Mesothelial cell of epicardium (in vitro differentiated cells): ENCODE measurements around the gene GET3. TPM values are rescaled to one million over a fixed set of nuclear protein-coding genes. Genes with fewer than 3 reads are reported as not detected.

Experiments
- DNase-seq, 2 experiments: peaks; one replicate each; pipeline ENCODE4 v3.0.0; 2021; ENCODE audit warnings: low spot score in 2 of 2; ENCODE audit not compliant: unreplicated experiment in 2 of 2
- H3K27ac Mint-ChIP-seq: 2 replicates; pipeline ENCODE4 v1.8.0; 2021; ENCODE audit warnings: mixed read lengths
- H3K27me3 Mint-ChIP-seq: 2 replicates; pipeline ENCODE4 v1.8.0; 2021; ENCODE audit warnings: low read depth, mixed read lengths
- H3K36me3 Mint-ChIP-seq: 2 replicates; pipeline ENCODE4 v1.8.0; 2021; ENCODE audit warnings: mixed read lengths
- H3K4me1 Mint-ChIP-seq: 2 replicates; pipeline ENCODE4 v1.8.0; 2021; ENCODE audit warnings: mixed read lengths
- H3K4me3 Mint-ChIP-seq: 2 replicates; pipeline ENCODE4 v1.8.0; 2021; ENCODE audit warnings: mild to moderate bottlenecking, moderate library complexity, mixed read lengths
- H3K9me3 Mint-ChIP-seq: 2 replicates; pipeline ENCODE4 v1.8.0; 2021; ENCODE audit warnings: mixed read lengths
- CTCF ChIP-seq: fragments of 200-600 bp; sonication (generic); IDR thresholded peaks from one replicate; pipeline ENCODE4 v1.5.0; 2021; ENCODE audit warnings: antibody characterized with exemption; ENCODE audit not compliant: unreplicated experiment
- total RNA-seq: library from RNA; stranded (reverse); gene quantifications from 3 replicates; pipeline ENCODE4 v1.2.1, GENCODE V29; 2021

GET3 gene
- total RNA-seq, 1 donor from 2014 or later = 46.9 TPM

GRCh38 chr19:12787458-12787857 is 50.2 kb downstream of the GET3 start:
- Mint-ChIP-seq H3K36me3 (no peaks in the 10 kb centered on the region), H3K27me3 (no peaks in the 10 kb centered on the region), H3K27ac (peak overlapping the region; percentile 99), H3K4me3 (no peak overlapping the region), H3K4me1 (peaks cover 32% of the 10 kb centered on the region), H3K9me3 (no peaks in the 10 kb centered on the region)
- no peak for TF ChIP-seq CTCF
- no peak for DNase-seq

GRCh38 chr19:12788042-12788681 is 50.9 kb downstream of the GET3 start:
- peak overlapping the region; percentile 26 for H3K4me3 Mint-ChIP-seq
- H3K27ac Mint-ChIP-seq = peak overlapping the region; percentile 99

GRCh38 chr19:12788682-12789097 is 51.4 kb downstream of the GET3 start:
- H3K4me1 Mint-ChIP-seq = peaks cover 29% of the 10 kb centered on the region
- no peaks in the 10 kb centered on the region for H3K9me3 Mint-ChIP-seq
- peak in 1 of 2 experiments; percentile 67 for DNase-seq
- peak overlapping the region; percentile 99 for H3K27ac Mint-ChIP-seq
- TF ChIP-seq CTCF = no peak
- H3K27me3 Mint-ChIP-seq = no peaks in the 10 kb centered on the region
- no peaks in the 10 kb centered on the region for H3K36me3 Mint-ChIP-seq
- H3K4me3 Mint-ChIP-seq = peak overlapping the region; percentile 70

More at GRCh38 chr19:12788042-12788681, 50.9 kb downstream of the GET3 start:
- Mint-ChIP-seq H3K9me3 (no peaks in the 10 kb centered on the region), H3K4me1 (peaks cover 32% of the 10 kb centered on the region), H3K36me3 (no peaks in the 10 kb centered on the region), H3K27me3 (no peaks in the 10 kb centered on the region)
- TF ChIP-seq CTCF = no peak
- DNase-seq = no peak

- Mint-ChIP-seq H3K4me1 (peaks cover 32% of the 10 kb centered on the region), H3K36me3 (no peaks in the 10 kb centered on the region), H3K27me3 (no peaks in the 10 kb centered on the region), H3K9me3 (no peaks in the 10 kb centered on the region), H3K4me3 (peak overlapping the region; percentile 93), H3K27ac (peak overlapping the region; percentile 99)
- no peak for TF ChIP-seq CTCF
- no peak for DNase-seq
These were observed 52.0 kb downstream of the GET3 start for GRCh38 chr19:12789098-12789903.

GRCh38 chr19:12789904-12790619 is 52.8 kb downstream of the GET3 start:
- peak overlapping the region; percentile 93 for H3K4me3 Mint-ChIP-seq
- DNase-seq = peak; percentile 95 to 98
- H3K9me3 Mint-ChIP-seq = no peaks in the 10 kb centered on the region
- no peaks in the 10 kb centered on the region for H3K36me3 Mint-ChIP-seq
- H3K4me1 Mint-ChIP-seq = peaks cover 33% of the 10 kb centered on the region
- H3K27me3 Mint-ChIP-seq = no peaks in the 10 kb centered on the region
- TF ChIP-seq CTCF = no peak
- peak overlapping the region; percentile 98 for H3K27ac Mint-ChIP-seq
